Measurements from ENCODE around the gene NDUFV2.
"Not testable (repeated sequence)": the region's sequence is repeated elsewhere in the genome, so short reads cannot be mapped to it uniquely, and the experiment has no call there.

The NDUFV2 gene

GRCh38 chr18:9160014-9160413, 57.5 kb downstream of the NDUFV2 start:
- DNase-seq, result no peak

- DNase-seq, result not testable (repeated sequence)
These were observed 60.2 kb downstream of the NDUFV2 start for GRCh38 chr18:9162663-9163062.

- not testable (repeated sequence) for DNase-seq
These were observed 61.6 kb downstream of the NDUFV2 start for GRCh38 chr18:9164149-9164548.

GRCh38 chr18:9165883-9166282, 63.4 kb downstream of the NDUFV2 start:
- not testable (repeated sequence) for DNase-seq

GRCh38 chr18:9169515-9169914, 67.0 kb downstream of the NDUFV2 start:
- not testable (repeated sequence) for DNase-seq

- not testable (repeated sequence) for DNase-seq
These were observed 69.4 kb downstream of the NDUFV2 start for GRCh38 chr18:9171919-9172318.

GRCh38 chr18:9172506-9173127, 70.1 kb downstream of the NDUFV2 start:
- DNase-seq, result no peak

- no peak for DNase-seq
These were observed 71.3 kb downstream of the NDUFV2 start for GRCh38 chr18:9173770-9174233.

- no peak for DNase-seq
These were observed 71.8 kb downstream of the NDUFV2 start for GRCh38 chr18:9174302-9174701.

GRCh38 chr18:9175115-9175514, 72.6 kb downstream of the NDUFV2 start:
- DNase-seq, result no peak

GRCh38 chr18:9177031-9177430, 74.5 kb downstream of the NDUFV2 start:
- no peak for DNase-seq

GRCh38 chr18:9177466-9177865, 75.0 kb downstream of the NDUFV2 start:
- no peak for DNase-seq

GRCh38 chr18:9178557-9178956, 76.1 kb downstream of the NDUFV2 start:
- no peak for DNase-seq

GRCh38 chr18:9181275-9181674, 78.8 kb downstream of the NDUFV2 start:
- DNase-seq, result no peak

- DNase-seq, result no peak
These were observed 80.4 kb downstream of the NDUFV2 start for GRCh38 chr18:9182852-9183399.

Data from CD4-positive, alpha-beta T cell treated with Interleukin-1 beta for 1 hour (primary cell).